Measurements from ENCODE around the gene ARPC1B. TPM values are rescaled to one million over a fixed set of nuclear protein-coding genes. Genes with fewer than 3 reads are reported as not detected.

The ARPC1B gene
- total and polyA plus RNA-seq, 4 donors, result 43.9 to 182 (median 112) TPM

GRCh38 chr7:99440195-99440594, 65.7 kb downstream of the ARPC1B start:
- H3K4me1 ChIP-seq (ENCODE audit: control insufficient read depth in 4 of 4, insufficient read depth in 4 of 4, low read length in 3 of 4), result peaks cover 7 to 18% (median 13%) of the 10 kb centered on the region in 4 donors
- no peak overlapping the region for H3K9ac ChIP-seq (ENCODE audit: low read depth in 1 of 2, low read length in 2 of 2)
- 83% methylated on average over 9 of the region's 9 CpGs for whole genome bisulfite sequencing
- H3K27me3 ChIP-seq (ENCODE audit: control insufficient read depth in 4 of 4, insufficient read depth in 4 of 4, low read length in 3 of 4), result no peaks in the 10 kb centered on the region
- DNase-seq (ENCODE audit: low spot score), result no peak
- no peak for TF ChIP-seq NR2F2 (IDR thresholded peaks at IDR 0.05)
- TF ChIP-seq RAD21 (IDR thresholded peaks at IDR 0.05), result no peak
- TF ChIP-seq JUND (IDR thresholded peaks at IDR 0.05), result no peak
- TF ChIP-seq HNF4A (conservative IDR thresholded peaks at IDR 0.05), result no peak
- no peak for TF ChIP-seq EGR1 (IDR thresholded peaks at IDR 0.05; ENCODE audit: low read depth in 2 of 2)
- TF ChIP-seq TAF1 (conservative IDR thresholded peaks at IDR 0.05), result no peak
- TF ChIP-seq GABPA (IDR thresholded peaks at IDR 0.05 in 1 of 2, conservative IDR thresholded peaks at IDR 0.05 in 1 of 2), result no peak
- no peak for TF ChIP-seq FOXA2 (IDR thresholded peaks at IDR 0.05)
- TF ChIP-seq YY1 (IDR thresholded peaks at IDR 0.05), result no peak
- no peak for TF ChIP-seq REST (IDR thresholded peaks at IDR 0.05)
- TF ChIP-seq CTCF (IDR thresholded peaks at IDR 0.05; ENCODE audit: low read depth, low read length, missing input control), result no peak
- TF ChIP-seq HNF4G (IDR thresholded peaks at IDR 0.05), result no peak
- TF ChIP-seq SP1 (IDR thresholded peaks at IDR 0.05), result no peak
- TF ChIP-seq FOXA1 (IDR thresholded peaks at IDR 0.05), result no peak
- no peak for TF ChIP-seq ATF3 (IDR thresholded peaks at IDR 0.05)
- no peak for TF ChIP-seq MAX (IDR thresholded peaks at IDR 0.05)
- TF ChIP-seq RXRA (IDR thresholded peaks at IDR 0.05), result no peak
- TF ChIP-seq ZBTB33 (IDR thresholded peaks at IDR 0.05), result no peak
- no peak overlapping the region for H3K27ac ChIP-seq (ENCODE audit: low read depth in 1 of 2, low read length in 2 of 2)
- H3K9me3 ChIP-seq (ENCODE audit: control insufficient read depth in 4 of 4, low read length in 3 of 4), result no peaks in the 10 kb centered on the region
- H3K4me3 ChIP-seq (ENCODE audit: low read depth in 1 of 3, low read length in 3 of 3), result no peak overlapping the region
- peaks cover 4 to 8% (median 7%) of the 10 kb centered on the region in 4 donors for H3K36me3 ChIP-seq (ENCODE audit: control insufficient read depth in 4 of 4, insufficient read depth in 3 of 4, low read depth in 1 of 4, low read length in 3 of 4)

Other genes starting within 250 kb of the ARPC1B start
- gene SMURF1, start 230.6 kb upstream of the ARPC1B start, total RNA-seq, result 10 to 100 TPM in 1 of 2 donors, 1 to 10 TPM in 1; 6.2 to 16.8 TPM
- gene SMURF1, start 230.6 kb upstream of the ARPC1B start, polyA plus RNA-seq, result 1 to 10 TPM; 2.9 to 5.6 TPM
- gene KPNA7, start 166.6 kb upstream of the ARPC1B start, total RNA-seq, result under 1 TPM in 1 of 2 donors, not detected in 1; 0.59 TPM
- gene KPNA7, start 166.6 kb upstream of the ARPC1B start, polyA plus RNA-seq, result under 1 TPM; 0.09 to 0.21 TPM
- not detected for gene MYH16, start 101.9 kb upstream of the ARPC1B start, total RNA-seq
- not detected for gene MYH16, start 101.9 kb upstream of the ARPC1B start, polyA plus RNA-seq
- gene ARPC1A, start 48.8 kb upstream of the ARPC1B start, total RNA-seq, result 10 to 100 TPM; 46.7 to 60.1 TPM
- 10 to 100 TPM; 61.5 to 84.0 TPM for gene ARPC1A, start 48.8 kb upstream of the ARPC1B start, polyA plus RNA-seq
- 10 to 100 TPM; 11.6 to 48.5 TPM for gene PDAP1, start 33.9 kb downstream of the ARPC1B start, total RNA-seq
- 10 to 100 TPM; 14.6 to 83.6 TPM for gene PDAP1, start 33.9 kb downstream of the ARPC1B start, polyA plus RNA-seq
- 10 to 100 TPM; 18.5 to 28.6 TPM for gene BUD31, start 34.2 kb downstream of the ARPC1B start, total RNA-seq
- 10 to 100 TPM; 35.4 to 55.9 TPM for gene BUD31, start 34.2 kb downstream of the ARPC1B start, polyA plus RNA-seq
- 1 to 10 TPM; 4.2 to 4.3 TPM for gene PTCD1, start 64.1 kb downstream of the ARPC1B start, total RNA-seq
- gene PTCD1, start 64.1 kb downstream of the ARPC1B start, polyA plus RNA-seq, result 1 to 10 TPM; 3.1 to 3.5 TPM
- 10 to 100 TPM; 11.5 to 15.3 TPM for gene CPSF4, start 64.2 kb downstream of the ARPC1B start, total RNA-seq
- 1 to 10 TPM; 7.1 to 9.6 TPM for gene CPSF4, start 64.2 kb downstream of the ARPC1B start, polyA plus RNA-seq
- 100 to 1,000 TPM; 260 to 266 TPM for gene ATP5MF, start 91.4 kb downstream of the ARPC1B start, total RNA-seq
- gene ATP5MF, start 91.4 kb downstream of the ARPC1B start, polyA plus RNA-seq, result 100 to 1,000 TPM; 530 to 607 TPM
- gene ZNF789, start 98.2 kb downstream of the ARPC1B start, total RNA-seq, result 1 to 10 TPM; 7.4 TPM
- gene ZNF789, start 98.2 kb downstream of the ARPC1B start, polyA plus RNA-seq, result 1 to 10 TPM; 1.6 to 2.3 TPM
- gene ZNF394, start 125.6 kb downstream of the ARPC1B start, total RNA-seq, result 10 to 100 TPM; 18.1 to 18.3 TPM
- gene ZNF394, start 125.6 kb downstream of the ARPC1B start, polyA plus RNA-seq, result 1 to 10 TPM; 5.5 to 6.1 TPM
- gene ZKSCAN5, start 129.9 kb downstream of the ARPC1B start, total RNA-seq, result 1 to 10 TPM; 4.7 to 5.4 TPM
- gene ZKSCAN5, start 129.9 kb downstream of the ARPC1B start, polyA plus RNA-seq, result 1 to 10 TPM; 1.7 to 2.2 TPM
- 1 to 10 TPM; 2.4 to 4.6 TPM for gene FAM200A, start 177.4 kb downstream of the ARPC1B start, total RNA-seq
- 1 to 10 TPM; 1.0 to 1.7 TPM for gene FAM200A, start 177.4 kb downstream of the ARPC1B start, polyA plus RNA-seq
- 10 to 100 TPM; 37.2 to 59.7 TPM for gene ZNF655, start 183.9 kb downstream of the ARPC1B start, total RNA-seq
- 10 to 100 TPM; 15.9 to 27.6 TPM for gene ZNF655, start 183.9 kb downstream of the ARPC1B start, polyA plus RNA-seq
- under 1 TPM; 0.17 to 0.28 TPM for gene TMEM225B, start 223.5 kb downstream of the ARPC1B start, total RNA-seq
- gene TMEM225B, start 223.5 kb downstream of the ARPC1B start, polyA plus RNA-seq, result under 1 TPM in 1 of 2 donors, not detected in 1; 0.10 TPM
- gene ZSCAN25, start 242.2 kb downstream of the ARPC1B start, total RNA-seq, result 10 to 100 TPM in 1 of 2 donors, 1 to 10 TPM in 1; 8.7 to 11.0 TPM
- gene ZSCAN25, start 242.2 kb downstream of the ARPC1B start, polyA plus RNA-seq, result 1 to 10 TPM; 2.3 to 3.1 TPM

Data from liver (tissue), 9 donors.